ENCODE results near the gene ADAM20.
A peak's percentile ranks its signal among the peaks of the same experiment; 100 is the strongest.
"Not testable (repeated sequence)": the region's sequence is repeated elsewhere in the genome, so short reads cannot be mapped to it uniquely, and the experiment has no call there.

ADAM20 gene

DNA sequence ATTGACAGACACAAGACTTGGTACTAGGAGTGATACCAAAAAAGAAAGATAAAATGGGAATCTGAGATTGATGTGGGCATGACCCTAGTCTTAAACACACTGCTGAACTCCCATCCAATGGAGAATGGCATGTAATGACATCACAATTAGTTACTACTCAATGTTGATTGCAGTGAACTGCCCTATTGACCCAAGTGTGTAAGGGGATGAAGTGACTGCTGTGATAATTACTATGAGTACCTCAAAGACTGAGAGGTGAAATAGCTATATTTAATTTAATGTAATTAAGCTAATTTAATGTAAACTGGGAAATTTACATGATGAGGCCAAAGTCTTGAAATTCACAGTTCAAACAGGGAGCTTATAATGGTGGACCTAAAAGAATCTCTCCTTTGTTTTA is at the start of gene ADAM20:
Gene ADAM20, minus strand, starts transcription at position 101 of the 400 bp plus-strand sequence. CDS start 10,247 bp downstream, outside the sequence.
- no peak for DNase-seq (ENCODE audit: low spot score)

DNA sequence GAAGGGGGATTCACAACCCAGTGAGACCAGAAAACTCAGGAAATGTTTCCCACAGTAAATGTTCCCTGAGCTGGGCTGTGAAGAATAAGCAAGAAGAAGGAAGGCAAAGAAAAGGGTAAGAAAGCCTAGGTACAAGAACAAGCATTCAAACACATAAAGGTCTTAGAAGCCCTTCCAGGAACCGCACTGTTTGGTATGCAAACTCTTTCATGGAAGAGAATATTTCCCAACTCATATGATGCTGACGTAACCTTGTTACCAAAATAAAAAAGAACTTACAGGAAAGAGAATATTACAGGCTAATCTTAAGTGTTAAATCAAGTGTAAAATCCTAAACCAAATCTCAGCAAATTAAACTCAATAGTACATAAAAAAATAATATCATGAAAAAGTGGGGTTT is 42.1 kb upstream of the ADAM20 start:
- DNase-seq (ENCODE audit: low spot score) = no peak

DNA sequence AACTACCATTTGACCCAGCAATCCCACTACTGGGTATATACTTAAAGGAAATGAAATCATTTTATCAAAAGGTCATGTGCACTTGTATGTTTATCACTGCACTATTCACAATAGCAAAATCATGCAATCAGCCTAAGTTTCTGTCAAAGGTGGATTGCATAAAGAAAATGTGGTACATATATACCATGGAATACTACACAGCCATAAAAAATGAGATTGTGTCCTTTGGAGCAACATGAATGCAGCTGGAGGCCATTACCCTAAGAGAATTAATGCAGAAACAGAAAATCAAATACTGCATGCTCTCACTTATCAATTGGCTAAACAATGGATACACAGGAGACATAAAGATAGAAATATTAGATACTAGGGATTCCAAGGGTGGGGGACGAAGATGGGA is 38.2 kb upstream of the ADAM20 start:
- no peak for DNase-seq (ENCODE audit: low spot score)

DNA sequence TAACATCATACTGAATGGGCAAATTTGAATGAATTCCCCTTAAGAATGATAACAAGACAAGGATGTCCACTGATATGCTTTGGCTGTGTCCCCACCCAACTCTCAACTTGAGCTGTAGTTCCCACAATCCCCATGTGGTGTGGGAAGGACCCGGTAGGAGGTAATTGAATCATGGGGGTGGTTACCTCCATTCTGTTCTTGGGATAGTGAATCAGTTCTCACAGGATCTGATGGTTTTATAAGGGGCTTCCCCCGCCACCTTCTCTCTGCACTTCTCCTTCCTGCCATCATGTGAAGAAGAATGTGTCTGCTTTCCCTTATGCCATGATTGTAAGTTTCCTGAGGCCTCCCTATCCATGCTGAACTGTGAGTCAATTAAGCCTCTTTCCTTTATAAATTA is 36.3 kb upstream of the ADAM20 start:
- DNase-seq (ENCODE audit: low spot score) = no peak

DNA sequence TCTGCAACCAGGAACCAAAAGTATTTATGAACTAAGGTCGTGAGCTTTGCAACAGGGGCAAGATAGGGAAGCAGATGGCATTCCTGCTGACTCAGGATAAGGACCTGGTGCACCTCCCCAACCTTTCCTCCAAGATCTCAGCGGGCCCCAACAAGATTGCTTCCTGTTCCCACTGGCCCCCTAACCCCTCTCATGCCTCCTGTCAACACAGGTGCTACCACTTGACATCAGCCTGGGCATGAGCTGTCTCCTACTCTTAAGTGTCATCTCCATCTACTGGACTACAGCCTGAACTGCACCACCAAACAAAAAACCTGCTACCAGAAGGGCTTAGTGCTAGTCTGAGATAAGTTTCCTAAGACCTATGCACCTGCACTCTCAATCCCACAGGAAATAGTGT is 33.0 kb upstream of the ADAM20 start:
- peak; percentile 34 for DNase-seq (ENCODE audit: low spot score)

DNA sequence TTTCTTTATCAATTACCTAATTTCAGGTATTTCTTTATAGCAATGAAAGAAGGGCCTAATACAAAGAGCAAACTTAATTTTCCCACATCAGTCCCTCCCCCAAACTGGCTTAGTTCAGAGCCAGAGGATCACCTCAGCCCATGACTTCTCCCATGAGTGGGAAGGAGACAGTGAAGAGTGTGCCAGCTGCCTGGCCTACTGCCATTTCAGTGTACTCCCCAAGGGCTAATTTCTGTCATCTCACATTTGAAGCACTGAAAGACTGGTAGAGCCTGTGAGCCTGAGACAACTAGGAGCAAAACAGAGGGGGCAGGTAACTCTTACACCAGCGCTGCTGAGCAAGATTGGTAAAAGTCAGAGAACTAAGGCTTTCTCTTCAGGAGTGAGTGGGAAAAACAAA is 29.1 kb upstream of the ADAM20 start:
- no peak for DNase-seq (ENCODE audit: low spot score)

DNA sequence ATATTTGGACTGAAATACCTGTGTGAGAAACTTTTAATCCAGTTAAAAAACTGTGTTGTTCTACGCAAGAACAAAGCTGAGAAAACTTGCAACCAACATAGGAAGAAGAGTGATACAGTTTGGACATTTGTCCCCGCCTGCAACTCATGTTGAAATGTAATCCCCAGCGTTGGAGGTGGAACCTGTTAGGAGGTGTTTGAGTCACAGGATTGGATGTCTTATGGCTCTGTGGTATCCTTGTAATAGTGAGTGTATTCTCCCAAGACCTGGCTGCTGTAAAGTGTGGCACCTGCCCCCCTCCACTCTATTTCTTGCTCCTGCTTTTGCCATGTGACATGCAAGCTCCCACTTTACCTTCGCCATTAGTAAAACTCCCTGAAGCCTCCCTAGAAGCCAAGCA is 28.6 kb upstream of the ADAM20 start:
- no peak for DNase-seq (ENCODE audit: low spot score)

DNA sequence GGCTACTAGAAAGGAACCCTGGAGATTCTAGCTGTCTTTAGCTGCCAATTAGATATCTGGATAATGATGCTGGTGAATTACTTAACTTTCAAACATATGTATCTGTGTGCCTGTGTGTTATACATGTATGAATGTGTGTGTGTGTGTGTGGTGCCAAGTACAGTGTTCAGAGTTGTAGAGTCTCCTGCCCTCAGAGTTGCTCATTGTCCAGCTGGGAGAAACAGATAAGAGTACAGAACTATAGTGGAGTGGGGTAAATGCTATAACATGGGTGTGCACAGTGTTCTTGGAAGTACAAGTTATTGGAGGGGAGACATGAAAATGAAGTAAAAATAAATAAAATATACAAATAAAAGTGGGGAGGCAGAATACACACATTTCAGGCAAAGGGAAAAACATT is 23.6 kb upstream of the ADAM20 start:
- no peak for DNase-seq (ENCODE audit: low spot score)

DNA sequence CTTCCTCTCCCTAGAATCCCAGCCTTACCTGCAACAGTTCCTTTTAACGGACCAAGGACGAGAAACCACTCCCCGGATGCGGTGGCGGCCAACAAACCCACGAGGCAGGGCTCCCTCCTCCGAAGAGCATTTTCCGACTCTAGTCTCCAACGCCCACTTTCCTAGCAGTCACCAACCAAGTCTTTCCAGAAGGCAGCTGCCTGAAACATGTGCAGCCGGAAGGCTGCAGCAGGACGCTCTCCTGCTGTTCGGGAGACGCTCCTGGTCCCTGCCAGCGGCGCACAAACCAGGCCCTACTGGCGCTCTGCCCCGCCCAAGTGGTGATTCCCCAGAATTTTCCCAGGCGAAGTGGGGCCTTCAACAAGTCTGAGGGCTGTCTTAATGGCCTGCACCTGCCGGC is 21.1 kb upstream of the ADAM20 start:
- DNase-seq (ENCODE audit: low spot score) = peak; percentile 39

DNA sequence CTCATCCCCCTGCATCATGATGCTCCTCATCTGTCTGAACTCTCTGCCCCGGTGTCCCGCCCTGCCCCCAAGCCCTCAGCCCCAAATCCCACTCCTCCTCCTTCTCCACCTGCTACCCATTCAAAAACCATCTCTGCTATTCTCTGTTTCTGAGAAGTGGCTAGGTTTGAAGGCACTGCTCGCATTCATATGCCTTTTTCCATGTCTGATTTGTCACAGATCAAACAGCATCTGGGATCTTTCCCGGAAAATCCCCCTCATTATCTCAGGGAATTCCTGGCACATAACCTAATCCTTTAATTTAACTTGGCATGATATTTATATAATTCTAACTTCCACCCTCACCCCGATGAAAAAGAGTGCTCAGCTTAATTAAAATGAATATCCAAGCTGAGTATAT is 3.3 kb upstream of the ADAM20 start:
- DNase-seq (ENCODE audit: low spot score) = no peak

DNA sequence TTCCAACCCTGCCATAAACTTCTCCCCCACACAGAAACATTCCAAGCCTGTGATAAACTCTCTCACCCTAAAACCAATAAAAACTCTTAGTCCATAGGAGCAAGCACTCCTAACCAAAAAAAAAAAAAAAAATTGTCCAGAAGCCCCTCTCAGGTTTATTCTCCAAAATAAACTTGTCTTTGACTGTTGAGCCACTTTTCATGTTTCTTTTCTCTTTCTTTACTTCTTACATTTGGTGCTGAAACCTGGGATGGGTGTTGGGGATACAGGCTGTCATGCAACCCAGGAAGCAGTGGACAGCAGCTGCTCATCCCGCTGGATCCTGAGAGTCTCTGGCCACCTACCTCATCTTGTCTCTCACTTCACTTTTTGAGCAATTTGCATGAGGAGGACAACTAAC is 2.0 kb upstream of the ADAM20 start:
- DNase-seq (ENCODE audit: low spot score) = no peak

DNA sequence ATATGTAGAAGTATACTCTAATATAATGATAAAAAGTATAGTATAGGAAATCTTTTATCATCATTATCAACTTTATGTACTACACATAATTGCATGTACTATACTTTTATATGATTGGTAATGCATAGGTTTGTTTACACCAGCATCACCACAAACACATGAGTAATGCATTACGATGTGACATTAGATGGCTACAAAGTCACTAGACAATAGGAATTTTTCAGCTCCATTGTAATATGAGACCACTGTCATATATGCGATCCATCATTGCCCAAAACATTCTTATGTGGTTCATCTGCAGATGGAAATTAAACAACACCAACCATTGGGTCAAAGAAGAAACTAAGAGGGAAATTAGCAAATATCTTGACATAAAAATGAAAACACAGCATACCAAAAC is 4.4 kb downstream of the ADAM20 start:
- no peak for DNase-seq (ENCODE audit: low spot score)

DNA sequence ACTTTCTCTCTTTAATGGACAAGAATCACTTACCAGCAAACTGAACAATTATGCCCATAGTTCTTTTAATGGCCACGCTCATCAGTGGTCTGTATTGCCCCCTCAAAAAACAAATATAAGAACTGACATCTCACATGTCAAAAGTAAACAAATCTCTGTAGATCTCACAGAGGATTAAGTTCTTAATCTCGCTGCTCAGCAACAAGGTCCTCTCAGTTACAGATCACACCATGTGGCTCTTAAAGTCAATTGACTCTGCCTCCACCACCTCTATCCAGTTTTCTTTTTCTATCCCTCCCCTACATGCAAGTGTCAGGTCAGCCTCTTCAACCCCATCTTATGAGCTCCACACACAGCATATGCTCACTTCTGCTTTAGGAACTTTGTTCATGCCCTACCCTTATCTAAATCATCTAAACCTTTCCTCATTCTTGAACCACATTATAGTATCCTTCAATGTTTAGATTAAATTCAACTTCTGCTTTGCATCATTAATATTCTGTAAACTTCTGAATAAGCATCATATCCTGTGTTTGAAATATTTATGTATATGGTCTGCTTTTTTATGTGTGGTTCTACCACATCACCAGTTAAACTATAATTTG is 7.2 kb downstream of the ADAM20 start:
- DNase-seq (ENCODE audit: low spot score) = no peak

DNA sequence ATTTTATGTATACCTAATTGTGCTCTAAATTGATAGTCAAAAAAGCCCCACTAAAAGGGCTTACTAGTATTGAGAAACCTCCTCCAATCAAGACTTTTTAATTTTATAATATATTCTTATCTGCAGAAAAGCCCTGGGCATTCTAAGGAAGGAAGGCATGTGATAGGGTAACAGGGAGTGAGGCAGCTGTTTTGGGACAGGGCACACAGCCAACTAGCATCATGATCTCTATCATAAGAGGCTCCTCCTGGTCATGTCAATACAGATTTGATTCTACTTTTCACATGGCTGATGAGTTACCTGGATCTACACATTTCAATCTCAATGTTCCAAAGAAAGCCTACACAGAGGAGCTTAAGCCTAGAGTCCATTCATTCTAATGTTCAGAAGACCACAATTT is 9.1 kb downstream of the ADAM20 start:
- no peak for DNase-seq (ENCODE audit: low spot score)

DNA sequence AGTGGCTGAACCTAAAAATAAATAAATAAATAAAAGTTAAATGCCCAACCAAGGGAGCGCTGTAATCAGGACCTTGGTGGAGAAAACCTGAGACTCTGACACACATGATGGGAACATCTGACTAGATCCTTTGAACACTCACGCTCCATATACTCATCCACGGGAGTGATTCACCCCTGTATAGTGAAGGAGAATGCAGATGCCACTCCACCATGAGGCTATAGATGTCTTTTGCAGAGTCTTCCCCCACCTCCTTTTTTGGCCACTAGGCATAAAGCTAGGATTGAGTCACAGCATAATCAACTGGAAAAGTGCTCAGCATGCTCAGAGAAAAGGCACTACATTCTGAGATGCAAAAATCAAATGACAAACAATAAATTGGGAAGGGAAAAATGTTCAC is 19.0 kb downstream of the ADAM20 start:
- no peak for DNase-seq (ENCODE audit: low spot score)

DNA sequence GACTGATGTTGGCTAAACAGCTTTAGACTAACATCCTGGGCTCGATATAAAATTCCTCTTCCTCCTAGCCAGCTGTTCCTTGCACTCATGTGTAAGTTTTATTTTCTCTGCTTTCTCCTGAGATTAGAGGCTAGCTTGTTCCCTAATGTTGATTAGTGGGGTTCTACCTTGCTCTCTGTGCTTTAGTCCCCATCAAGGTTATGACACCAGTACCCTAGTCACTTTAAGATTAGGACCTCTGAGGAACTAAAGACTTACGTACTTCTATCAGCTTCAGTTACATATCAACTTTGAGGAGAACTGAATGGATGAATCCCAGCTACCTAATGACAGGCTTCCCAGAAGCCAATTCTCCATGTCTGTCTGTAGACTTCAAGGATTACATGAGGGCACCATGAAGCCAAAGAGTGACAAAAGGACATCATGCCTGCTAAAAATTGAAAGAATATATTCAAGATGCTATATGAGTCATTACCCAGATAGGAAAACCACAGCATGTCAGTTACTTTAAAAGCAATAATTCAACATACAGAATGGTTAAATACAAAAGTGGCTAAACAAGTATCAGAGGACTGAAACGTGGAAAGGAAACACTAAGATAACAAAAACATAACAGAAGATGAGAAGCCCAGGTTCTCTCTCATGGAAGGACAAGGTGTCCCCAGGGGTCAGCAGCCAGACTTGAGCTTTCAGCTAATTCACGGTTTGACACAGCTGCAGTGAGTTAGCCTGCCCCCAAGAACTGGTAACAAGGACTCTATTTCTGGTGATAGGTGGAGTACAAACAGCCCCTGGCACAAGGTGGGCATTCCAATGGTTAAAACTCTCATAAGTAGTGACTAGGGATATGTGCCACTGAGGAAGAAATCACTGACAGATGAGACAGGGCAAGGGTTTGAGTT is 20.4 kb downstream of the ADAM20 start:
- no peak for DNase-seq (ENCODE audit: low spot score)

DNA sequence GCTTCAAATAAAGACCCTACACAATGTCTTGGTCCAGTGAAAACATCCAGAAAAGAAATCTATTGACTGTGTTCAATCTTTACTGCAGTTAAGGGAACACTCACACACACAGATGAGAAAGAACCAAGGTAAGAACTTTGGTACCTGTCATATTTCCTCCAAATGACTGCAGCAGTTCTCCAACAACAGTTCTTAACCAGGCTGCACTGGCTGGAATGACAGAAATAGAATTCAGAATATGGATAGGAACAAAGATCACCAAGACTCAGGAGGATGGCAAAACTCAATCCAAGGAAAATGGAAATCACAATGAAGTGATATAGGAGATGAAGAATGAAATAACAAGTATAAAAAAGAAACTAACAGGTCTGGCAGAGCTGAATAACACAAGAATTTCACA is 36.6 kb downstream of the ADAM20 start:
- no peak for DNase-seq (ENCODE audit: low spot score)

DNA sequence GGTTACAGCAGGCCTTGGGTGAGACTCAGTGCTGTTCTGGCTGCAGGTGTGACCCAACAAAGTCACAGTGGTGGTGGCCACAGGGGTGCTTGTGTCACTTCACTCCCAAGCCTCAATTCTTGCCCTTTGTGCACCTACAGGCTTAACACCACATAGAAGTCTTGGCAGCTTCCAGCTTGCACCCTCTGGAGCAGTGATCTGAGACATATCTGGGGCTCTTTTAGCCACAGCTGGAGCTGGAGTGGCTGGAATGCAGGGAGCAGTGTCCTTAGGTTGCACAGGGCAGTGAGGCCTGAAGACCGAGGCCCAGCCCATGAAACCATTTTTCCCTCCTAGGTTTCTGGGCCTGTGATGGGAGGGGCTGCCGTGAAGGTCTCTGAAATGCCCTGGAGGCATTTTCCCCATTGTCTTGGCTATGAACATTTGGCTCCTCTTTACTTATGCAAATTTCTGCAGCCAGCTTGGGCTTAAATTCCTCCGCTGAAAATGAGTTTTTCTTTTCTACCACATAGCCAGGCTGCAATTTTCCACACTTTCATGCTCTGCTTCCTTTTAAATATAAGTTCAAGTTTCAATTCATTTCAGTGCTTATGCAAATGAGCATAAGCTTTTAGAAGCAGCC is 45.1 kb downstream of the ADAM20 start:
- DNase-seq (ENCODE audit: low spot score) = no peak

DNA sequence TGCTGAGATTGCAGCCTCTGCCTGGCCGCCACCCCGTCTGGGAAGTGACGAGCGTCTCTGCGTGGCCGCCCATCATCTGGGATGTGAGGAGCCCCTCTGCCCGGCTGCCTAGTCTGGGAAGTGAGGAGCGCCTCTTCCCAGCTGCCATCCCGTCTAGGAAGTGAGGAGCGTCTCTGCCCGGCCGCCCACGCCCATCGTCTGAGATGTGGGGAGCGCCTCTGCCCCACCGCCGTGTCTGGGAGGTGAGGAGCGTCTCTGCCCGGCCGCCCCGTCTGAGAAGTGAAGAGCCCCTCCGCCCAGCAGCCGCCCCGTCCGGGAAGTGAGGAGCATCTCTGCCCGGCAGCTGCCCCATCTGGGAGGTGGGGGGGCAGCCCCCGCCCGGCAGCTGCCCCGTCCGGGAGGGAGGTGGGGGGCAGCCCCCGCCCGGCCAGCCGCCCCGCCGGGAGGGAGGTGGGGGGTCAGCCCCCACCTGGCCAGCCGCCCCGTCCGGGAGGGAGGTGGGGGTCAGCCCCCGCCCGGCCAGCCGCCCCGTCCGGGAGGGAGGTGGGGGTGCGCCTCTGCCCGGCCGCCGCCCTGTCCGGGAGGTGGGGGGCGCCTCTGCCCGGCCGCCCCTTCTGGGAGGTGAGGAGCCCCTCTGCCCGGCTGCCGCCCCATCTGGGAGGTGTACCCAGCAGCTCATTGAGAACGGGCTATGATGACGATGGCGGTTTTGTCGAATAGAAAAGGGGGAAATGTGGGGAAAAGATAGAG is 57.3 kb downstream of the ADAM20 start:
- not testable (repeated sequence) for DNase-seq (ENCODE audit: low spot score)

DNA sequence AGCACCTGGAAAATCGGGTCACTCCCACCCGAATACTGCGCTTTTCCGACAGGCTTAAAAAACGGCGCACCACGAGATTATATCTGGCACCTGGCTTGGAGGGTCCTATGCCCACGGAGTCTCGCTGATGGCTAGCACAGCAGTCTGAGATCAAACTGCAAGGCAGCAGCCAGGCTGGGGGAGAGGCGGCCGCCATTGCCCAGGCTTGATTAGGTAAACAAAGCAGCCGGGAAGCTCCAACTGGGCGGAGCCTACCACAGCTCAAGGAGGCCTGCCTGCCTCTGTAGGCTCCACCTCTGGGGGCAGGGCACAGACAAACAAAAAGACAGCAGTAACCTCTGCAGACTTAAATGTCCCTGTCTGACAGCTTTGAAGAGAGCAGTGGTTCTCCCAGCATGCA is 59.3 kb downstream of the ADAM20 start:
- DNase-seq (ENCODE audit: low spot score) = not testable (repeated sequence)

DNA sequence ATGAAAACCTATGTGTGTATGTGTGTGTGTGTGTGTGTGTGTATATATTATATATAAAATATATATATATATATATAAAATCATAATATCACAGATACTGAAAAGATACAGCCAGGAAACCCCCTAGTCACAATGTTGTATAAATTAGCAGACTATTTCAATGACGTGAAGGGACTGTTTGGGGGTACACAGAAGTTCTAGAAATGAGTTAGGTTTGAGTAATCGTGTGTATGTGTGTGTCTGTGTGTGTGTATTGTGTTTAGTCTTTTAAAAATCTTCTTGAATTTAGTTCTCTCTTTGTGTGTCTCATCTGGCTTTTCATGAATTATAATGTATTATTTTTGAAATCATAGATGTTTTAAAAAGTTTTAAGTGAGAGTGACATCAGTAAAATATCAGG is 61.0 kb downstream of the ADAM20 start:
- DNase-seq (ENCODE audit: low spot score) = no peak

Measured in AG08396 (cell line).